NCI-H2081 (cell line): Measurements from ENCODE around the gene SLC22A23.

Experiments
- DNase-seq, 2 experiments: peaks; one replicate each; lab custom pipeline; 2025; lab: John Stamatoyannopoulos, UW

SLC22A23 gene

DNA sequence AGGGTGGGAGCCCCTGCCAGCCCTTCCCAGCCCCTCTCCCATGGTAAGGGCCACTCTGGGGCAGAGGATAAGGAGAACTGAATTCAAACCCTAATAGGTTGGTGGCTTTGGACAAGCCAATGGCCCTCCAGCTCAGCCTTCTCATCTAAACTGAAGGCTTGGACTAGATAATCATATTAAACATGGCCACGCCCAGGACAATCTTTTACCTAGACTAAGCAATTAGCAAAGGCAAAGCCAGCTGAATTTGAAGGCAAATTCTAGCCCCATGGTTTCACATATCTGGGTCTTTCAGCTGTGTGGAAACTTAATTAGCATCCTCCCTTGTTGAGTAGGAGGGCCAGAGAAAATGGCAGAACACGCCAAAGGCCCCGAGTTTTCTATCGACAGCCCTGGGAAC is 10.7 kb downstream of the SLC22A23 start:
- DNase-seq: no peak

DNA sequence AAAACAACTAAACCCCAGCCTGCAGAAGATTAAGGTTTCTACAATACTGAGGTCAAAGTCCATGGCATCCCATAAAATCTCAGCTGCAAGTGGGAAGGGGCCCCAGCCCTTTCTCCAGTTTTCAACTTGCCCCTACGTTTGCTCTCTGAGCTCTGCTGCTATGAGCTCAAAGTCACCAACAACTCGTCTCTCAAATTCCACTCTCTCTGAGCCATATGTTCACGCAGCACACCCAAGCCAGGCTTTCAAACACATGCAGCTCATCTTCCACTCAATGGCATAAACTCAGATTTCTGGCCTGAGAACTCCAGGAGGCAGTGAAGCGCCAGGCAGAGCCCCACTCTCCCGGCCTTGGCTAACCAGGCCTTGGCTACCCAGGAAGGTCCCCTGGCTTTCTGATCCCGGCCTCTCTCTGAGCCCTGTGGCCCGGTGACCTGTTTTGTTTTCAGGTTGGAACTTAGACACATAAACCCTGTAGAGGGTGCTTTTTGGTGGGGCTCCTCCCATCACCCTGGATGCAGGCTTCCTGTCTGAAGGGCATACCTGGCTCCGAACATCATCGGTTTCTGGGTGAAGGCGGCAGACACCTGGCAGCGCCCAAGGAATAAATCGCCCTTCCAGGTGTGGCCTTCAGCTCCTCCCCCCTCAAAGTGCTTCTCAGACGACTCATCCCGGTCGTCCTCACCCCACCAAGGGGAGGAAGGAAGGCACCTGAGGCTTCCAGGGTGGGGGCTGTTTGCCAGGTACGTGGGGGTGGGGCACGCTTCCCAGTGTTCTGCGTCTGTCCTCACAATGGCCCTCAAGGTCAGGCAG is 12.4 kb downstream of the SLC22A23 start:
- DNase-seq: no peak

DNA sequence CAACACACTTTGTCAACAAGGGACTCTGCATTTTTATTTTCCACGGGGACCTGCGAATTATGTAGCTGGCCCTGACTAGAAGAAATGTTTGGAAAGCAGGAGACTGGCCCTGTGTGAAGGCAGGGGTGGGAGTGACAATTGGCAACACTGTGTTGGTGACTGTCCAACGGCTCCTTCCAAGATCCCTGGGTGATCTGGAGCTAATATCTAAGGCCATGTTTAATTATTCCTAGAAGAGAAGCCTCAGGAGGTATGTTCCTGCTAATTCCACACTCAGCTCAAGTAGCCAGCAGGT is 13.7 kb downstream of the SLC22A23 start:
- no peak for DNase-seq

DNA sequence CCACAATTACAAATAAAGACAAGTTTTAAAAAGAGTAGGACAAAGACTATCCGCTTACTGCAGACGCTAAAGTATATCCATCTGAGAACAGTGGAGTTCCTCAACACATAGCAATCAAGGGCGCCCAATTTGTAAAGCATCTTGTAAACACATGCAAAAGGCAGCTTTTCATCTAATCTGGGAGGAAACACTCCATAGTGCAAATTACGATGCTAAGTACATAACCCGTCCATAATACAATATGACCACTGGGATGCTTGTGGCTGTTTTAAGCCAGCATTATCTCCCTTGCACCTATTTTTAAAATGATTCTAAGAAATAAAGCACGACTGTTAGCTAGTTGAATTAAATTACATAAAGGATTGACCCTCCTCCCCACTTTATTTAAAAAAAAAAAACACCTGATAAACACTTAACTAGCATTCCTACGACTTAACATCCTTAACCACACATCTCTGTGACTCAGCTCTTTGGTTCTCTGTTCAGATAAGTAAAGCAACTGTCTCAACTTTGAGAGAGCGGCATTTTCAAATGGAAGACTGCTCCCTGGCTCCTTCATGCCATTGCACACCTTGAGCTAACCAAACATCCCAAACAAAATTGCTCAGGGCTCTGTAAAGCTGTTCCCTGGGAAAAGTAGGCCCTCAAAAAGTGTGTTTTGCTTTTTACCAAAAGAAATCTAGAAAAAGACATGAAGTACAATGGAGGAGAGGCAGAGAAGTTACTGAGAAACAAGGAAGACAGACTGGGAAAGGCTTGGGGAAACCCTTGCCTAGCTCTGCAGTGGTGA is 14.2 kb downstream of the SLC22A23 start:
- DNase-seq: no peak

DNA sequence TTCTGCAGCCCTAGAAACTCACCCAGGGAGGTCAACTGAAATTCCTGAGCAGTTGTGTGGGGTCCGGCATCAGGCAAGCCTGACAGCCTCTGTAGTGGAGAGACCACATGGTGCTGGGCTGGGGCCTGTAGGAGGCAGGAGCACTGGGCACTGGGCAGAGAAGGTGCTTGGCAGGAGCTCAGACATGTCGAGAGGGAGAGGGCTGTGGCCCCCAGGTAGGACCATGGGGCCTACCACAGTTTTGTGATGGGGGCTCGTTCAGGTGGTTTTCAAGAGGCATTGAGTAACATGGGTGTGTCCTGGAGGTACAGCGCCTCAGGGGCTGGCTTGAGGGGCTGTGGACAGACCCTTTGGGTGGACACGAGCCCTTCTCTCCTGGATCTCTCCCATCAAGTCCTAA is 15.9 kb downstream of the SLC22A23 start:
- DNase-seq: no peak

DNA sequence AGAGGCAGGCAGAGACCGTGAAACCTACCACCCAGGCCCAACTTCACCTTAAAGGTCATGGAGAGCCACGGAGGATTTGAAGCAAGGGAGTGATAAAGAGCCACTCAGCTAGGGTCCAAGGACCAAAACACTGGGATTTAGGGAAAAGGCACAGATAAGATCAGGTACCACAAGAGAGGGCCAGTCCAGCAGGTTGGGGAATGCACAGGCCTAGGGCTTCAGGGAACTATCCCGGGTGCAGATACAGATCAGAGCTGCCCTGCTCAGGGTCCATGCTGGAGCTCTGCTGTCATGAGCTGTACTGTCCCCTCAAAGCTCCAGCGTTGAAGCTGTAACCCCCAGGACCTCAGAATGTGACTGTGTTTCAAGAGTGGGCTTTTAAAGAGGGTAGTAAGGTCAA is 16.9 kb downstream of the SLC22A23 start:
- DNase-seq: no peak

DNA sequence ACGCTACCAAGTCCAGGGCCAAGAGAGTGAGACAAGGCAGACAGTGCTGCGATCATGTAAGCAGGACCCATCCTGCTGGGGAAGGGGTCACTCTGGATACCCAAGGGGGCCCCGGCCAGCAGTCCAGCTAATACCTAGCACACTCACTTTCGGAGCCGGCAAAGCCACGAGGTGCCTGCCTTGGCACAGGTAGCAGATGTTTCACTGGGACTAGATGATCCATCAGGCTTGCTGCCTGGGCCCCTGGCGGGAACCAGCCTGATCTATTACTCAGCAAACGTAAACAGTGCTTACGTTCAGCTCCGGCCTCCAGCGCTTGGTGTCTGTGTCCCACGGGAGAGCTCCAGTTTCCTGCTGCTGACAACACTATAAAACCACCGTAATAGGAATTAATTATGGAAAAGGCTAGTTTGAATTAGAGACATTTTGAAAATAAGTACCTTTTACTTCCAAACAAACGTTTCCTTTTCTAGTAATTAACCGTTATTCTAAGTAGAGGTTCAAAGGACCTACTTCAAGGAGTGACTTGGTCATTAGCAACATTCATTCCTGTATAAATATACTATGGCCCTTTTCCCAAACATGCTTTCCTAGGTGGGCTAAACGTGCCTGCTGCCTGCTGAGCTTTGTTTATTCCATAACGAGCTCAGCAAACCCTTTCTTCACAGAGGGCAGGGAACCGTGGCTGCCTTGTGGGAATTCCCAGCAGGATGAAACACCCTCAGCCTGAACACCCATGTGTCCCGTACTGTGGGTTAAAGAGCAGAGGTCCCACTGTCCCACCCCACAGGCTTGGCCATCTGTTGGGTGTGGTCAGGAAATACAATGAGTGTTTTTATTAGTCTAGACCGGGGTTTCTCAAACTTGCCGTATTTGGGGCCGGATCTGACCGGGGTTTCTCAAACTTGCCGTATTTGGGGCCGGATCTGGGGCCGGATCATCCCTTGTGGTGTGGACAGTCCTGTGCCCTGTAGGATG is 18.4 kb downstream of the SLC22A23 start:
- DNase-seq: peak; percentile 75 to 86

DNA sequence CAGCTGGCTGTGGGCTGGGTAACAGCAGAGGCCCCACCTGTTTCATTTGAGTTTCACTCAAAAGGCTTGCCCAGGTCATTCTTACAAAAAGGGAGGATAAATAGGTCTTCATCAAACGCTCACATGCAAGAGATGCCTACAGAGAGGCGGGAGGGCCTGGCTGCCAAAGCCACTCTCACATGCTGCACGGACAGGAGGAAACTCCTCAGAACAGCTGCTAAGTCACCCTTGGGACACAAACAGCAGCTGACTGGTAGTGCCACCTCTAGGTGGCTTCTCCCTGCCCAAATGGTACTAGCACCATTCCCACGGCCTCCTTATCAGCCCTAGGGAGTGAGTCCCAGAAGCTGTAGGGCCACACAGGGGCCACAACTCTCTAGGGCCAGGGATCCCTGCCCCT is 23.8 kb downstream of the SLC22A23 start:
- no peak for DNase-seq

DNA sequence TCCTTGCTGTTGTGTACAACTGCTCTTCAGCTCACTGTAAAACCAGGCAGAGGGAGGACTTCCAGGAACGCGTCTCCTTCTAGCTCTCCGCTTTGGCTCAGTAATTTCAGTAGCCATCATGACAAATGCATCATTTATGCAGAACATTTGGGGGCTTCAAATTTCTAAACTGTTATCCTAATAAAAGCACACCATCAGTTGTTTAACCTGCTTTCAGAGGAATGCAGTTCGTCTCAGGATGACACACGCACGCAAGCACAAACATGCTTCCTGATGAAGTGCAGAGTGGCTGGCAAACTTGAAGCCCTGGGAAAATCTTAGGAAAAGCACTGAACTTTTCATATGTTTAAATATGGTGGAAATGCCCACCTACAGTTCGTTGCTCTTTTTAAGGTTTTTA is 24.4 kb downstream of the SLC22A23 start:
- no peak for DNase-seq

DNA sequence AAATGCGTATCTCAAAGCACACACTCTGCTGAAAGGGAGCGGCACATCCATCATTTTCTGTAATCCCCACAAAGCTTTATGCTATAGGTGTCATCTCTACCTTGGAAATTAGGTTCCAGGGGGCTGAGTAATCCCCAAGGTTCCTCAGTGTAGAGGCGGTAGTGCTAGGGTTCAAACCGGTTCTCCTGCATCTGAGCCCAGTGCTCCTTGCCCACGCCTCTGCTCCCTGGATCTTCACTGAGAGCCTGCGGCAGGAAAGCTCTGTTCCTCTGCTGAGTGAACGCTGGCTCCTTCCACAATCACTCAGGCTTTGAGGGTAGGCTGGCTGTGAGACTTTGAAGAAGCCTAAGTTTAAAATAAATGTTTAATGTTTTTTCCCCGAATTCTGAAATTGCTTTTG is 24.9 kb downstream of the SLC22A23 start:
- DNase-seq: no peak

DNA sequence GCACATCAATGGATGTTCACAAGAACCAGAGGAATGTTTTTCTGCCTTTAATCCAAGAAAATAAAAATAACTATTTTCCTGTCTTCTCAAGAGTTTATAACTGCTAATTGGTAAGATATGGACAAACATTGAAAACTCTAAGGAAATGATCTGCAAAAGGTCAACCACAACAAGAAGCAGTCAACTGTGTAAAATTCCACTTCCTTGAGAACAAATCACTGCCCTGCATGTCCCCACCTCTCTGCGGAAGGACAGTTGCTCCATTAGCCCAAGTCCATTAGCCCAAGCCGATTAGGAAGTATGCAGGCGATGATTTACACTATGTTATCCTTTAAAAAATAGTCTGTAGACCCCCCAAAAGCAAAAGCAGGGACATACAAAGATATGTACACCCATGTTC is 27.6 kb downstream of the SLC22A23 start:
- no peak for DNase-seq

DNA sequence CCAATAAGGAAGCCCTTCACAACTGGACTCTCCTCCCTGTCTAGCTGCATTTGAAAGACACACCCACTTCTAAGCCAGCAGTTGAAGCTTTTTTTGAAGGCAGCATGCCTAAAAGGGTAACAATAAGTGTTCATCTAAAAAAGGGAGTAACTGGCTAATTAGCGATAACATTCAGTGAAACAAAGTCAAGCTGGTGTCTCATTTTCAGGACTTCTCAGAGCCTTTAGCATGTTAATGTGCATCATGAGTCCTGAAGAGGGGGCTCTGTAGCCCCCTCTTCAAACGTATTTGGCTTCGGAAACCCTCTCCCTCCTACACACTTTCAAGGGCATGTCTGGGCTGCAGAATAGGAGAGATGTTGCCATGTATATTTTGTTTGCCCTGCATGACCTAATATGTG is 28.1 kb downstream of the SLC22A23 start:
- DNase-seq: no peak

DNA sequence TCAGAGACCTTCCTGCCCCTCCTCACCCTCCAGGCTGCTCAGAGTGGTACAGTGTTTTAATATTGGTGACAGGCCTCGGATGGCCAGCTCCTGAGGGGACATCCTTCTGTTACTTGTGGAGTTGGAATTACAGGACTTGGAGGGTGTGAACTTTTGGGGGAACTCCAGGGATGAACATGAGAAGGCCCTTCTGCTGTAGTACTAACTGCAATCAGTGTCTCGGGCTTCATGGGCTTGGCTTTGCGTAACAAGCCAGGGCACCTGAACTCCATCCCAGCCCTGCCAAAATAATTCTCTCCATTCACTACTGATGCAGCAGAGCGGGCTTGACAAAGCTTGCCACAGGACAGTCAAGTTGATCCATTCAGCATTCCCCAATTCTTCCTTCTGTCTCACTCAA is 28.6 kb downstream of the SLC22A23 start:
- no peak for DNase-seq

DNA sequence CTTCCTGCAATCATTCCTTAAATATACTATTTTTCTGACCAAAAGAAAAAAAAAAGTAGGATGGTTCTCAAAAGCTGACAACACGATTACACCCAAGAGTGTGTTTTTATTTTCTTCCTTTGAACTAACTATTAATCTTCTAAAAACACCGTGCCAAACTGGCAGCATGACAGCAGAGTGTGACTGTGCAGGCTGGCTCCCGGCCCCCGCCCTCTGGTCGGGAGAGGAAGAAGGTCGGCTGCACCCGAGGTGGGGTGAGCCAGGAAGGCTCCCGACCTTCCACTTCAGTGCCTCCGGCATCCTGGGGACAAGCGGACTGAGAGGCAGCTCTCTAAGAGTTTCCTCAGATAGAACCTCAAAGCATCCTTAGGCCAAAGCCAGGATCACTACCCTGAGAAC is 29.2 kb downstream of the SLC22A23 start:
- no peak for DNase-seq

DNA sequence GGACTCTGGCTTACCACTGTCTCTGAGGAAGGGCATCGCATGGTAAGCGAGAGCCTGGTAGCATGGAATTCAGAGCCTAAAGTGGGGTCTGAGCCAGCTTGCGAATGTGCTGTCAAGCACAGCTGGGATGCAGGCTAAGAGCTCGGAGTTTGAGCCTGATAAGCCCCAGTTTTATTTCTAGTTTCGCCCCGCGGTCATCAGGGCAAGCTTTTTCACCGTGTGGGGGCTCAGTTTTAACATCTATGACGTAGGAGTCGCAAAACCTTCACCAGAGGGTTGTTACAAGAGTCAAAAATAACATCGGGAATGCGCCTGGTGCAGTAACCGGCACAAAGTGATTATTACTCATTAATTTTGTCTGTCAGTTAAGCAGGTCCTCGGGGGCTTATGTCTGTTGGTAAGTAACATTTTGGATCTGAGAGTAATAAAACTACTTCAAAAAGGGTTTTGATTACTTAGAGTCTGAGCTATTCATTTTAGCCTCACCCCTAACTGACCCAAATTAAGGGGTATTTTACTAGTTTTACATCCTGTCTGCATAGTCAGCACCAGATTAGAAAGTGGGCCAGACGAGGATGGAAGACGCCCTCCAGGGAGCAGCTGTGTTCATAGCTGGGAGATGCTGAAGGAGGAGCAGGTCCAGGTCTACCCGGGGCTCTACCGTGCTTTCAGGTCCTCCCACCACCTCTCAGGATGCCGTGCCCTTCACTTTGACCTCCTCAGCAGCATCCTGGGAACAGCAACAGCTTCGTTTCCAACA is 29.7 kb downstream of the SLC22A23 start:
- no peak for DNase-seq

DNA sequence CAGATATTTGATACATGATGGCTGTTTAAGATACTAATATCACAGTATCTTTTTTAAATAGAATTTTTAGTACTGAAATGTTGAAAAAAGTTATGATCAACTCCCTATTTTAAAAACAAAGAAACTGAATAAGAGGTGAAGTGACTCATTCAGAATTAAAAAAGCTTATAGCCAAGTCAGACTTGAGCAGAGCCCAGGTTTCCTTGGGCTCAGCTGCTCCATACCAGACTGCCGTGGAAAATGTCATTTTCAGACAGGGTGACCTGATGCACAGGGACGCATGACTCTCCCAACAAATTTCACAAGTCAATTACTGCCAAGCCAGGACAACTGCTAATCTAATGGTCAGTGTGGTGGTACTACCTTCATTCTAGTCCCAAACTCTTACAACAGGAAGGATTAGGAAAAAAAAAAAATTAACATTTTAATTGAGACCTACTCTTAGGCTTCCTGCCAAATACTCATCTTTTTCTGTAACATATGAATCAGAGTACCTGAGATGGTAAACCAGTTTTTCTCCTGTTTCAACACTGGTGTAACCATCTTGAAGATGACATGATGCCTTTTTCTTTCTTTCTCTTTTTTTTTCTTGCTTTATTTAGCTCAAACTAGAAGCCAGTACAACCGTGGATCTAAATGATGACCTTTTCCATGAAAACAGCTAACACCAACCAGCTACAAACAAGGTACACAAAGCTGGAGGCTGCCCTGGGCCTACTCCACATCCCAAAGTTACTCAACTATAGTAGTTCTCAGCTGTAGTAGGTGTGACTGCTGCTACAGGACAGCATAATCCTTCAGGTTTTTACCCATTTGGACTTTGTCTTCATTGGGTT is 30.5 kb downstream of the SLC22A23 start:
- DNase-seq: no peak

DNA sequence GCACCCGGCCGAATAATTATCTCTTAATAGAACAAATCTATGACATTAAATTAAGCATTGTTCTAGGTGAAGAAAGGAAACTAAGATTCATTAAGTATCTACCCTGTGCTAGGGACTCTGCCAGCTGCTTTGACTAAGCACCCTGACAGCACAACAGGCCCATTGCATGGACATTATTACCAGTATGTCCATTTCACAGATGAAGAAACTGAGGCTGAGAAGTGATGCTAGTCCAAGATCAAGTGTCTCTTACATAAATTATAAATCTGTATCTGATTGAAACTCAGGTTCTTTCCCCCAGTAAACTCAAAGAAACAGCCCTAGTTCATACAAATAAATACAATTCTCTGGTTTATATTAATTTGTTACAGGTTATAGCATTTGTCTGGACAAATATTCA is 31.3 kb downstream of the SLC22A23 start:
- DNase-seq: no peak

DNA sequence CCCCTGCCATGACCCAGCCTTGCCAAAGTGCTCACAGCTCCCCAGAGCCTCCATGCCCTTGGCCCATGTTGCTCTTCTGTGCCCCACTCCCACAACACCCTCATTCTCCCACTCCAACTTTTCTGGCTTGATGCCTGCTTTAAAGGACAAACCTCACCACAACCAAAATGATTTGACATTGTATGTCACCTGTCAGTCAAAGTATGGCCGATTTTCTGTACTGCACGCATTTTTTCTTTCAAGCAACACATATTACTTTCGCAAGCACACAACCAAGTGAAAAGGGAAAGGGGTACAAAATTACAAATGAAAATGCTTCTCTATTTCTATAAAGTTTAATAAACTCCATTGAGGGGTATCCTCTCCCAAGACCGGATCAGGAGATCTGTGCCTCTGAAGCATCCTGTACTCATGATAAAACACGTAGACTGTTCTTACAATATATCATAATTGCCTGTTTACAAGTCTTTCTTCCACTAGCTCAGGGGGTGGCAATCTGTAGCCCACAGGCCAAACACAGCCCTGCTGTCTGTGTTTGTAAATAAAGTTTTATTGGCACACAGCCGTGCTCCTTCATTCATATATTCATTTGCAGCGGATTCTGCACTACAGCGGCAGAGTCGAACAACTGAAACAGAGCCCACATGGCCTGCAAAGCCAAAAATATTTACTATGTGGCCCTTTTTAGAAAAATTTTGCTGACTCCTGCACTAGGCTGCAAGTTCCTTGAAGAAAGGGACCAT is 32.5 kb downstream of the SLC22A23 start:
- DNase-seq: no peak

DNA sequence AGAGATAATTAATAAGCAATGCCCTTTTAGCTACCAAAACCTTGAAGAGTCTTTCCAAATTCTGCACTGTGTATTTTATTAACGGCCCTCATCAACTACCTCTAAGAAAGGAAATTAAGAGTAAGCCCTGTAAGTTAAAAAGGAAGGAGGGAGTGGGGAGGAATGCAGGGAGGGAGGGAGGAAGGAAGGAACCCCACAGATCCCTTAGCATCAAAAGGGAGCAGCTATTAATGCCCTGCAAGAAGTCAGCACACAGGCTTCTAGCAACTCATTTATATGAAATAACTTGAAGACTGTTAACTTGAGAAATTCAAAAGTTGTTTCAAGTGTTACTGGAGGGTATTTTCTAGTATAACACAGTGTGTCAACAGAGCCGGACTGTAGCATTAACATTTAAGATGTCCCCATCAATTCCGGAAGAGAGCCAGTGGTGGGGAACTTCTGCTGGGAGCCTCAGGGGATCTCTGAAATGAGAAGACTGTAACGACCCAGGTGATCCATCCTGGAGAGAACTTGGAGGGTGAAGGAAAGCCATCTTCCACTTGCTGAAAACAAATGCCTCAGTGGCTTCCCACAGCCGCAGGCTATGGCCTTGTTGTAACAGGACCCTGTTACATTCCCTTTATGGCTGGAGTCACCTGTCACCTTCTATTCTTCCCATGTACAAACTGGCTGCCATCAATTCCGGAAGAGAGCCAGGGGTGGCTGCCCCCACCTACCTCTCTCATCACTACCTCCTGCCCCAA is 33.2 kb downstream of the SLC22A23 start:
- DNase-seq: no peak
